Stimulated activated CD8-positive, alpha-beta memory T cell treated with anti-CD3 and anti-CD28 coated beads, Interleukin-4, amount 100 ng/mL, for 48 hours (primary cell): ENCODE results near the gene TRAPPC3L.

Source experiments
- DNase-seq: peaks from one replicate; pipeline ENCODE4 v3.0.0-alpha.2; 2020

TRAPPC3L gene

DNA sequence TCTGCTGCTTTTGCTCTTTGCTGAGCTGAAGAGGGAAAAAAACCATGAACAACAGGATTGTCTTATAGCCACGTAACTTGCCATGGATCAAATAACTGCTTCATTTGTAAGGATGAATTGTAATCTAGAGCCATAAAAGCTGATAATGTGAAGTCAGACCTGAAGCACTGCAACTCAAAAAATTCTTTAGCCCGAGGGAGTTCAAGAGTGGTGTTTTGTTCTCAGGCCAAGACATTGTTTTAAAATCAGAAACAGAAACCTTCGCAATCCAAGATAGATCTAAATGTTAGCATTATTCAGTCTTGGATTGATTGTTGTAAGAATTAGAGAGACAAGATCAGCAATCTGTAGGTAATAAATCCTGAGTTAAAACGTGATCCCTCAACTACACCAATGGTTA lies at the start of gene TRAPPC3L:
Gene TRAPPC3L (minus strand): TSS at position 34 of the 400 bp plus-strand sequence. CDS start 170 bp downstream, outside the sequence.
- no peak for DNase-seq

DNA sequence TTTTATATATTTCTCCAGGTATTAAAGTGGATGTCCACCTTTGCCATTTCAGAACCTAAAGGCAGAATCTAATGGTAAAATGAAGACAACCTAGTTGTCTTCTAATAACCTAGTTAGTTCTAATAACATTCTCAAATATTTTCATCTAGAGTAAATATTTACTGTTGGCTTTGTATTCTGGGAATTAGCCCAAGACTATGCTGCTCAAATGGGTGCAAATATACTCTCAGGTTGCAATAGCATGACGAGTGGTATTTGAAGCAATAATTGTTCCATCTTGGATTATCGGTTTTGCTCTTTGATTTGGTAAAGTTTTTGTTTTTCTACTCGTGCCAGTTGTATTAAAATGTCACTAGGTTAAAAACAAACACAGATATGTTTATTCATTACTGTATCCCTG lies 49.8 kb upstream of the TRAPPC3L start:
- DNase-seq, result no peak

DNA sequence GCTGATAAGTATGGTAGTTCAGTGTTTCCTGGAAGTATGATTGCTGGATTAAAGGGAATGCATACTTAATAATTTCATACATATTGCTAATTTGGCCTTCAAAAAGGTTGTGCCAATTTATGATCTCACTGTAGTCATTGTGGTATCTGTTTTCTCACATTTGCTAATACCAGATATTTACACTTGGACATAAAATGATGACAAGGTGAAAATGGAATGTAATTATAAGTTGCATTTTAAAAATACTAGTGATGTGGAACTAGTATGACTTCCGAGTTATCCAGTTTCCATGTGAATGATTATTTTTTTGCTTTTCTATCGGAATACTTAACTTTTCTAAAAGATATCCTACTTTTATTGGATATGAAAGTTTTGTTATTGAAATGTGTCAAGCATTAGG lies 41.3 kb upstream of the TRAPPC3L start:
- no peak for DNase-seq

DNA sequence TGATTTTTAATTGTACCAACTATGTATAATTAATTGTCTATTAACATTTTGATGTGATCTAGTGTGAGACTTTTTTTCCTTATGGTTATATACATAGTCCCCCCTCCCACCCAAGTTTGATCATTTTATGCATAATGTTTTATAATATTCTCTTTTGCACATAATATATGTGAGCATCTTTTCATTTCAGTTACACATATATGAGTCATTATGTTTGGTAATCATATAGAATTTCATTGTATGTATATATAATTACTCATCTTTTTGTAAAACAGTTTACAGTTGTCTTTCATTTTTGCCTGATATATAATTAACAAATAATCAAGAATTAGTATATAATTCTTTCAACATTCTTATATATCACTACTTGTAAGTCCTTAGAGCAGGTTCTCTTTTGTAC lies 40.8 kb upstream of the TRAPPC3L start:
- DNase-seq, result no peak

DNA sequence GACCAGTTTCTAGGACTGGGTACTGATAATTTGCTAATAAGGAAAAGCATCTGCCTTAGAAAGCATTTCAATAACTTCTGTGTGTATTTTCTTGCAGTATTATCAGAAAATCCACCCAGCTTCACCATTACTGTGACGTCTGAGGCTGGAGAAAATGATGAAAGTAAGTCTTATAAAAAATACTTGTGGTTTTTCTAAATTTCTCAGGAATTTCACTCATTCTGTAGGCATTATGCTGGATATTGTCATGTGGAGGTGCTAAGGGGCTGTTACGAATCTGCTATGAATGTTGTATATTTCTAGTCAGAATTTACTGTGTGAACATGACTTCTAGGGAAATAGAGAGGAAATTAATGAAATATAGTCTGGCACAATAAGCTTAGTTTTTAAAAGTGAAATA lies 34.7 kb upstream of the TRAPPC3L start:
- no peak for DNase-seq

DNA sequence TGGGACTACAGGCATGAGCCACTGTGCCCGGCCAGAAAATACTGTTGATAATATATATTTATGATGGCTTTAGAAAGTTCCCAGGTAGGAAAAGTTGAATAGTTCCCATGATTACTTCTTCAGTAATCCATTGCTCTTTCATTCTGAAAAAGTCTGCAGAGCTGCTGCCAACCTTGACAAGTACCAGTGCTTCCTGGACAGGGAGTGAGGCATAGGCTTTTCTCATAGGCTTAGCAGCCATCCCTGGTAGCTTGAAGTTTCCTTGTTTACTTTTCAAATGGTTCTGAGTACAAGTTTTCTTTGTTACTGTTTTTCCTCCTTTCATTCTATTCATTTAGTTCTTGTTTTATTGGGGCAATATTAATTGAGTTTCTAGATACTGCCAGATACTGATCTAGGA lies 33.7 kb upstream of the TRAPPC3L start:
- no peak for DNase-seq

DNA sequence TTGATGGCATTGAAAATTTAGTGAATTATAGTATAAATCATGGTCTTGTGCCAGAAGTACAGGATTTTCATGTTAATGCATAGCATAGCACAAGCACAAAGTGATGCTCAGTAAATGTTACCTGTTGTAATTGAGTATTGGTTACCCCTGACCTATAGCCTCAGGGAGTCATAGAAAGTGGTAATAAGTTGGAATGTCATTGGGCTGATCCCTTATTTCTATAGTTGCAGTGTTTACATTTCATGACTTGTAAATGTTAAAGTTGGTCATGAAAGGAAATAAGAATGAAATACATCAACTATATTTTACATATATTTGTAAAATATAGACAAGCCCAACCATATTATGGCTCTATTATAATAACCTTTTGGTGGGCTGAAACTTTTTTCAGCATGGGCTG lies 32.9 kb upstream of the TRAPPC3L start:
- no peak for DNase-seq

DNA sequence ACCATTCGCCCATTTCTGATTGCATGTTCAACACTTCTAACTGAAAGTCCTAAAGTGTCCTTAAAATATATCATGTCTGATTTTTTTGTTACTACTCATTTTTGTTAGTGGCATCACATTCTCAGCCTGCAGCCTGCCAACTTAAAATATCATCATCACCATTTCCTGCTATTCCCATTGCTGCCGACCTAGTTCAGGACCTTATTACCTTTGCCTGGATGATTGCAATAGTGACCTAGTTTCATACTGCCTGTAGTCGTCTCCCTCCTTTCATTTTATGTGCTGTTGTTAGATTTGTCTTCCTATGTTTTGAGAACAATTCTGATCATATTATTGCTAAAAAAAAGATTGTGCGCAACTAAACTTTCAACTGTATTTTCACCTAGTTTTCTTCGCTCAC lies 32.0 kb upstream of the TRAPPC3L start:
- no peak for DNase-seq

DNA sequence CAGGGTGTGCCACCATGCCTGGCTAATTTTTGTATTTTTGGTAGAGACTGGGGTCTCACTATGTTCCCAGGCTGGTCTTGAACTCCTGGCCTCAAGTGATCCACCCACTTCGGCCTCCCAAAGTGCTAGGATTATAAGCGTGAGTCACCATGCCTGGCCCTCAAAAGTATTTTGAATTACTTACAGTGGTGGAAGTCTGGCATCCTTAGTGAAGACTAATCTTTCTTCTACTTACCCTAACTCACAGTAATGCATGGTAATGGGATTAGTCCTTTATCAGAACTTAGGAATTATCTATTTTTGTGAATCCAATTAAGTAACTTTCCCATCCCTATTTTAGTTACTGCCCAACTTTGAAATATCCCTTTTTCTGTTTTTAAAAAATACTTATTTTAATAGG lies 29.7 kb upstream of the TRAPPC3L start:
- no peak for DNase-seq

DNA sequence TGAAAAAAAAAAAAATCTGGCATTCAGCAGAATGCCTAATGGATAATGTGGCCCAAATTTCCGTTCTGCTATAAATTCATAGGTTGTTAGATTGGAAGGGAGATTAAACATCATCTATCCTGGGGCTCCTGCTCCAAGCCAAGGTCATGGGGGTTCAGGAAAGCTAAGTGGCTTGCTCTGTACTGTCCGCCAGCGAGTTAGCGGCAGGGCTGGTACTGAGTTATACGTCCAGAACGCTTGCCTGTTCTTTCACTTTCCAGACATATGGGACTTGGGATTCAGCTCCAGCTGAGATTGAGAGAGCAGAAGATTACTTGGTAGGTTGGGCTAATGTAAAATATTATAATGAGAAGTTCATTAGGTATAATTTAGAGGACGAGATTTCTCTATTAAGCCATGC lies 26.7 kb upstream of the TRAPPC3L start:
- no peak for DNase-seq

DNA sequence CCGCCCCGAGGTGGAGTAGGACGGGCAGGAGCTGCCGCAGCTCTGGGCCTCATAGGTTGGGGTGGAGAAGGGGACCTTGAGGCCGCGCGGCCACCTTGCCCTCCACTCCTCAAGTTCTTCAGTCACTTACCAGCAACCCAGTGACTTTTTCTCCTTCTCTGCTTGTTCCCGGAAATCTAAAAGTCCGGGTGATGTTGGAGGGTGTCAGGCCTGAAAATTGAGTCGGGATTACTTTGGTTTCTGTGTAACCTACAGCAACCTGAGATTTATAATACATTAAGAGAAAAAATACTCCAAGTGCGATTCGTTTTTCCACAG lies 26.2 kb upstream of the TRAPPC3L start:
- DNase-seq, result no peak

DNA sequence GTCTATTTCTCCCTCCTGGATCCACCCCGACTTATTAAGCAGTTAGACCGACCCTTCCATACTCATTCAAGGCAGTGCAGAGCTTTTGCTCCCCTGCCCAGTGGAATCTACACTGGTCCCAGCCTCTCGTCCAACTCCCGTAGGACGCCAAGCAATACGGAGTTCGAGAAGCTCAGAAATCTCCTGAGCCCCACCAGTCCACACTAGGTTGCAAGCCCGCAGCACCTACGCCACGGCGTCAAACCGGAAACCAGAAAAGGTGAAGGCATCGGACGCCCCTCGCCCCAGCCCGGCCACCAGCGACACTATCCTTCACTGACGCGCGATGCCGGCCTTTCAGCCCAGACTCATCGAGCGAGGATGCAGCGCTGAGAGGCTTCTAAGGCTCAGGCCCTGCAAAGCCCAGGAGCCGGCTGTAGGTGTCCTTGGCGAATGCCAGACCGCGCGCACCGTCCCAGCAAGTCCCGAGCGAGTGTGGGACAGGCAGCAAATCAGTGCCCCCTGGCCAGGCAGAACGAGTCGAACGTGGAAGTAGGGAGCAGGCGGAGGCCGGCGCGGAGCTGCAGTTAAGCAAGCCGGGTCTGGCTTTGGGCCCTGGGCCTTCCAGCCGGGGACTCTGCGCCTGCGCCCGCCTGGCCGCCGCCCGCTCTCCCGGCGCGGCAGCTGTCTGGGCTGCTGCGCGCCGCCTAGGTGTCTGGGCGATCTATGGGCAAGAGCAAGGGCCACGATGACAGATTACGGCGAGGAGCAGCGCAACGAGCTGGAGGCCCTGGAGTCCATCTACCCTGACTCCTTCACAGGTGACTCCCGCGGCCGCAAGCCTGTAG lies 25.6 kb upstream of the TRAPPC3L start, which contains the start of gene RWDD1:
Gene RWDD1 (plus strand): TSS at position 649 of the 827 bp plus-strand sequence. CDS start 79 bp downstream, at position 728.
- peak; percentile 97 for DNase-seq

DNA sequence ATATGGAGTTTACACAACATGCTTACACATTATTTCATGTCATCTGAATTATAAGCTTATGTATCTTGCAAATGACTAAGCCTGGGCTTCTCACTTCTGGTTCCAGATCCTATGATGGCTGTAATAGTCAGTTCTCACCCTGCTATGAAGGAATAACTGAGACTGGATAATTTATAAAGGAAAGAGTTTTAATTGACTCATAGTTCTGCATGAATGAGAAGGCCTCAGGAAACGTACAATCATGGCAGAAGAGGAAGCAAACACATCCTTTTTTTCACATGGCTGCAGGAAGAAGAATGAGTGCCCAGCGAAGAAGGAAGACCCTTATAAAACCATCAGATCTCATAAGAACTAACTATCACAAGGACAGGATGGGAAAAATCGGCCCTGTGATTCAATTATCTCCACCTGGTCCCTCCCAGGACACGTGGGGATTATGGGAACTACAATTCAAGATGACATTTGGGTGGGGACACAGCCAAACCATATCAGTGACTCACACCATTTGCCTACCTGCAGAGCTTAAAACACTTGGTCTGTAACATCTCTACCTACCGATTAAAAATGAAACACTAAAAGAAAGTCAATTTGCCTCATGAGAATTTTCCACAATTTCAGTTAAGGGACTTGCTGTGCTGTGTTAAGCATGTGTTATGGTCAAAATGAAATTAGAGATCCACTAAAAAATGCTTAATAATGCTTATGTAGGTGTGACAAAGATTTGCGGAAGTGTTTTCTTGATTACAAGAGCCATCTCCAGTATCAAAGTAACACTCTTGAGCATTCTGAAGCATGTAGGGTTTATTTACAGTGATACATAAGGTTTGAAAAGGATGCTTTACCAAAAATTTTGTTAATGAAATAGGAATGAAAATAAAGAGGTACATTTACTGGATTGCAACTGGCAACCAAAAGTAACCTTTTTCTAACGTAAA lies 23.6 kb upstream of the TRAPPC3L start:
- DNase-seq, result no peak

DNA sequence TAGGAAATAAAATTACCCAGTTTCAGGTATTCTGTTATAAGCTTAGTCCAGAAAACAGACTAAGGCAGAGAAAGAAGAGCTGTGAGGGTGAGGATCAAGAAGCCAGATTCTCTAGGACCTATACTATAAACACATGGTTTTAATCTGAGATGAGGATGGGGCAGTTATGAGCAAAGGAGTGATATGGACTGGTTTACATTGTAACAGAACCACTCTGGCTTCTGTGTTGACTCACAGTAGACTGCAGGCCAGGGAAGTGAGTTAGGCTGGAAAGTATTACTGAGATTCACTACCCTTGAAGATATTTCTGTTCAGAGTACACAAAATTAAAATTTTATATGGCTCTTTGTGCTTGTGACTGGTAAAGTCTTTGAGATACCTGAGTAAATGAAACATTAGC lies 22.6 kb upstream of the TRAPPC3L start:
- no peak for DNase-seq

DNA sequence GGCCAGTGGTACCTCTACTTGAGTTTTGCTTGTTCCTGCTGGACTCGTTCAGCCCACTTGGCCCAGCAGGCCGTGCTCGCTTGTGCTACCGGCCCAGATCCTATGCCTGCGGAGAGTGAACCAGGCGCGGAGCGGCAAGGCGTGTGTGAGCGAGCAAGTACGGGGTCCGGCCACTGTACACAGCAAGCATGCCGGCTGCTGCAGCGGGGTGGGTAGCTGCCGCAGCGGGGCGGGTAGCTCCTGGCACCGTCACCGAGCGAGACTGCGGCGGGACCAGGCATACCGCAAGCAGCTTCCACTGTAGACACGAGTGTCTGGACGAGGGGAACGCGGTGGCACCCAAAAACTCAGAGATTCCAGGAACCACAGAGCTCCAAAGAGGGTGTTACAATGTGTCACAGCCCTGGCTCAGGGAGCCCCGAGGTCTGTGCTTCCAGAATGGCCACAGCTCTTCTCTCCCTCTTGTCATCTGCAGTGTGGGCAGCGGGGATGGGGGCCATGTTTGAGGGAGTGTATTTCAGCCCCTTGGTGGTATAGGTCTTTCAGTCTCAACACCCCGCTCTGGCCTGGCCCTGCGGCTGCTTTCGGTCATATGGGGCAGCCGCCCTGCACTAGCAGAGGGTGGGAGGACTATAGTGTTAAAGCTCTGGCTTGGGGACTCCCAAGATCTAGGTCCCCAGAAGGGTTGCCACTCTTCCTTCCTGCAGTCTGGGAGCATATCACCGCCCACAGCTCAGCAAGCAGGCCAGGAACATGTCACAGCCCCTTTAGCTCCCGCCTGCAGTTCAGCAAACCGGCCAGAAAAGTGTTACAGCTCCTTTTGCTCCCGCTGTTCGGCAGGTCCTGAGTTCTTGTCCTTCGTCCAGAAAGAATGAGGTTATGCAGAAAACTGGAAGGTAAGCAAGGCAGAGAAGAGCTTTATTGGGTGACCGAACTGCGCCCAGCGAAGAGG lies 19.7 kb upstream of the TRAPPC3L start:
- peak; percentile 33 for DNase-seq

DNA sequence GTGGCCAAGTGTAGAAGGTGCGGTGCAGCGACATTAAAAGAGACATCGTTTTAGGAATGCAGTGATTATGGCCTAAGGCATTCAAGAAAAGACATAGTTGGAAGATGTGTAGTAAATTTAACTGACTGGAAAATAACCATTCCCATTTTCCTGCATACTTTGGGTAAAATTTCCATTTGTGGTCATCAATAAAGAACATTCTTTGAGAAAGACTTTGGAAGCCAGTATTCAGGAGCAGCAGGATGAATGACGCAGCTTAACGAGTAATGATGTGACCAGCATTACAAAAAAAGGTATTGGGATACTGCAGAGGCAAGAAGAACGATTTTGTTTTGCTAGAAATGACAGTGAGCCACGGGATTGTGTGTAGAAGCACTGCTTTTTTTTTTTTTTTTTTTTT lies 18.8 kb upstream of the TRAPPC3L start:
- DNase-seq, result no peak

DNA sequence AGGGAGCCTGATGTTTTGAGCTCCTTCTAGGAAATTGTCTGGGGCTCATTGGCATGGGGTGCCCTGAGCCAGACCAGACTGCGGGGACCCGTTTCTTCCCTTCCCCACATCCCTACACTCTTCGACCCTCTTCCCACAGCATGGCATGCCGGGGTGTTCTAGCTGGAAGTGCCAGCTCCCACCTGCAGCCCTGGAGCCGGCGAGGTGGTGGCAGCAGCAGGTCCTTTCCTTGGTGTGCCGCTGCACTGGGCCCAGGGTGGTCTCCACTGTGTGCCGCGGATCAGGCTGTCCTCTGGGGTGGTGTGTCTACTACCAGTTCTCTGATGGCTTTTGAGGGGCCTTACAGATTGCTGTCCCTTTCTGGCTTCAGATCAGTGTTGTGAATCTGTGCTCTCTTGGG lies 18.3 kb upstream of the TRAPPC3L start:
- DNase-seq, result no peak

DNA sequence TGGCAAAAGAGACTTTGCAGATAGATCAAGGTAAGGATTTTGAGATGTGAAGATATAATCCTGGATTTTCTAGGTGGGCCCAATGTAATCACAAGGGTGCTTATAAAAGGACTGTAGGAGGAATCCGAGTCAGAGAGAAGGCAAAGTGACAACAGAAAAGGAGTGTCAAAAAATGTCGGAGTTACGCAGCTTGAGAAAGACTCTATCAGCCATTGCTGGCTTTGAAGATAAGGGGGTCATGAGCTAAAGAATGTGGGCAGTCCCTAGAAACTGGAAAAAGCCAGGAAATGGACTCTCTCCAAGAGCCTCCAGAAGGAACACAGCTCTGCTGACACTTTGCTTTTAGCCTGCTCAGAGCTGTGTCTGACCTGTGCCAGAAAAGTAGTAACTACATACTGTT lies 17.1 kb upstream of the TRAPPC3L start:
- no peak for DNase-seq

DNA sequence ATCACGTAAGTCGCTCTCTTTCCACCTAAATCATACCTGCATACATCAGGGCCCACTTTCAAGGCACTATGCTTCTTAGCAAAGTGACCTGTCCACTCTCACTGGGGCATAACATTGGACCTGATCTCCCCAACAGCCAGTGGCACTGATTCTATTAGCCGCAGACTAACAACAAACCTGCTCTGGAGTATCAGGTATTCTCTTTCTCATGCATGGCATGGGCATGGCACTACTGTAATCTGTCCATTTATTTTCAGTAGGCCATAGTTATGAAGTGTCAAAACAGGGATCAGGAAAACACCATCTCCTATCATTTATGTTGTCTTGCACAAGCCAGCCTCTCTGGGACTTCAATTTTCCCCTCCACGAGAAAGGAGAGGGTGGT lies 16.5 kb upstream of the TRAPPC3L start:
- DNase-seq, result no peak

DNA sequence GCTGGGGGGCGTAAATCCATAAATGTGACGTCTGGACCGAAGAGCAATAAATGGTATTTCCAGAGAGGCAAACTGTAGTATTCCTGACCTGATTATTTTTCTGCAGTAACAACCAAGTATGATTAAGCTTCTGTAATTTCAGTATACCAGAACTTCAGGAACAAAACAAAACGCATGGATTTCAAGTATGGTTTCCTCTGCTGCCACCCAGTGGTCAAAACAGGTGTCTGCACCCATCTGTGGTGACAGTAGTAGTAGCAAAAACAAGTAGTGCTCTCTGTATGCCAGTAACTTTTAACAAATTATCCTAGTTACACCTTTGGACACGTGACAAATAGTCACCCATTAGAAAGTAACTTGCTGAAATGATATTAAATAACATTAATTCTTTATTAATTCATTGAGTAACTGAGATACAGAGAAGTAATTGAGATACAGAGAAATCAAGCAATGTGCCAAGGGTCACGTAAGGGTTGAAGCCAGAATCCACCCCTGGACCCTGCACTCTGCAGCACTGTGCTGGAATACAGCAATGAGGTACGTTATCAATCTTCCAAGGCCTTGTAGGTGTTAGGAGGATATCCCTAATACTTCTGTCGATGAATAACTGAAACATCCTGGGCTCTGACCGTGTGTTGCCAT lies 16.0 kb upstream of the TRAPPC3L start:
- DNase-seq, result peak; percentile 81

DNA sequence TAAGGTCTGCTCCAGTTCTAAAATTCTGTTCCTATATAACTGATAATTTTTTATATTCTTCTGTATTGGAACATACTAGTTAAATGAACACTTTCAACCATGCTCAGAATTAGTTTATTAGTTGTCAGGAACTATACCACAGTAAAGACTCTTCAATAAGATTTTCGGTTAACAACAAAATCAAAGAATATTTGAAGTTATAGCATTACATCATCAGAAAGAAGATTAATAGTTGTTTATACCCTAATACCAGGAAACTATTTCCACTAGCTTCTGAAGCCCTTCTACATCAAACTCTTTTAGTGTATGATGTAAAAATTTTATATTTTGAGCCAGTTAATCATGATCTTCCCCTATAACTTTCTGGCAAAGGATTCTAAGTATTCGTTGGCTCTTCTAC lies 14.6 kb upstream of the TRAPPC3L start:
- no peak for DNase-seq

DNA sequence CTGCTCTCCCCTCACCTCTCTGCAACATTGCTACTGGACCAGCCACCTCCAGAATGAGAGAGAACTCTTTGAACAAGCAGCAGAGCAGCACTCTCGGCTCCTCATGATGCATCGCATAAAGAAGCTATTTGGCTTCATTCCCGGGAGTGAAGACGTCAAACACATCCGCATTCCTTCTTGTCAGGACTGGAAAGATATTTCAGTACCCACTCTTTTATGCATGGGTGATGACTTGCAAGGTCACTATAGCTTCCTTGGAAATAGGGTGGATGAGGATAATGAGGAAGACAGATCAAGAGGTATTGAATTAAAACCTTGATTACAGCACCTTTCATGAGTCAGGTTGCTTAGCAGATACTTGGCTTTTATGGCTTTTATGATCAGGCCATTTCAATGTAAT lies 12.4 kb upstream of the TRAPPC3L start:
- DNase-seq, result no peak
